GM18517 (cell line): ENCODE measurements around the gene ATG5.
"Not testable (repeated sequence)": the region's sequence is repeated elsewhere in the genome, so short reads cannot be mapped to it uniquely, and the experiment has no call there.

Experiments
- ATAC-seq: cut with Tn5 transposase; IDR thresholded peaks from one replicate; pipeline ENCODE4 v1.9.1; 2021; ENCODE audit warnings: mild to moderate bottlenecking, moderate library complexity; ENCODE audit not compliant: unreplicated experiment

Gene ATG5

GRCh38 chr6:106160189-106160588 is 165.4 kb downstream of the ATG5 start:
- ATAC-seq = no peak

GRCh38 chr6:106159531-106159940 is 166.0 kb downstream of the ATG5 start:
- ATAC-seq = no peak

GRCh38 chr6:106158816-106159215 is 166.7 kb downstream of the ATG5 start:
- no peak for ATAC-seq

GRCh38 chr6:106156863-106157262 is 168.7 kb downstream of the ATG5 start:
- ATAC-seq = no peak

GRCh38 chr6:106156413-106156812 is 169.1 kb downstream of the ATG5 start:
- ATAC-seq = no peak

GRCh38 chr6:106155219-106155830 is 170.2 kb downstream of the ATG5 start:
- no peak for ATAC-seq

- no peak for ATAC-seq
Measured at GRCh38 chr6:106154326-106154725, 171.2 kb downstream of the ATG5 start.

GRCh38 chr6:106152952-106153351 is 172.6 kb downstream of the ATG5 start:
- no peak for ATAC-seq

- not testable (repeated sequence) for ATAC-seq
Measured at GRCh38 chr6:106152476-106152875, 173.1 kb downstream of the ATG5 start.

- ATAC-seq = no peak
Measured at GRCh38 chr6:106149472-106150069, 176.0 kb downstream of the ATG5 start.

- ATAC-seq = no peak
Measured at GRCh38 chr6:106147476-106147875, 178.1 kb downstream of the ATG5 start.

- ATAC-seq = peak; percentile 44
Measured at GRCh38 chr6:106146852-106147351, 178.7 kb downstream of the ATG5 start.

- ATAC-seq = no peak
Measured at GRCh38 chr6:106145741-106146227, 179.8 kb downstream of the ATG5 start.

GRCh38 chr6:106145144-106145543 is 180.4 kb downstream of the ATG5 start:
- no peak for ATAC-seq

- ATAC-seq = no peak
Measured at GRCh38 chr6:106143665-106144064, 181.9 kb downstream of the ATG5 start.

GRCh38 chr6:106142876-106143431 is 182.6 kb downstream of the ATG5 start:
- ATAC-seq = no peak

- ATAC-seq = peak; percentile 90
Measured at GRCh38 chr6:106141441-106142237, 183.9 kb downstream of the ATG5 start.

GRCh38 chr6:106138151-106138550 is 187.4 kb downstream of the ATG5 start:
- no peak for ATAC-seq

GRCh38 chr6:106136845-106137244 is 188.7 kb downstream of the ATG5 start:
- ATAC-seq = no peak

- no peak for ATAC-seq
Measured at GRCh38 chr6:106135911-106136571, 189.5 kb downstream of the ATG5 start.
